Activated CD4-positive, alpha-beta T cell treated with anti-CD3 and anti-CD28 coated beads for 48 hours (primary cell): ENCODE data around the gene NR4A1.
A peak's percentile ranks its signal among the peaks of the same experiment; 100 is the strongest.

Experiments used
- DNase-seq: peaks from one replicate; pipeline ENCODE4 v3.0.0-alpha.2; 2020

NR4A1 gene

GRCh38 chr12:52043386-52044212 lies 7.6 kb upstream of the NR4A1 start:
- no peak for DNase-seq

- DNase-seq = no peak
These were observed 6.8 kb upstream of the NR4A1 start for GRCh38 chr12:52044292-52044983.

GRCh38 chr12:52045794-52046199 lies 5.4 kb upstream of the NR4A1 start:
- DNase-seq = no peak

GRCh38 chr12:52046859-52047258 lies 4.4 kb upstream of the NR4A1 start:
- DNase-seq = no peak

- no peak for DNase-seq
These were observed 2.0 kb upstream of the NR4A1 start for GRCh38 chr12:52049286-52049685.

GRCh38 chr12:52049688-52050087 lies 1.6 kb upstream of the NR4A1 start:
- DNase-seq = no peak

GRCh38 chr12:52050116-52050757 lies 1.0 kb upstream of the NR4A1 start:
- DNase-seq = no peak

GRCh38 chr12:52052468-52053186 lies 1.4 kb downstream of the NR4A1 start:
- peak; percentile 30 for DNase-seq

GRCh38 chr12:52053536-52054209 lies 2.4 kb downstream of the NR4A1 start:
- no peak for DNase-seq

GRCh38 chr12:52054231-52054832 lies 3.1 kb downstream of the NR4A1 start:
- no peak for DNase-seq

GRCh38 chr12:52054833-52055730 lies 3.8 kb downstream of the NR4A1 start:
- DNase-seq = no peak

- DNase-seq = no peak
These were observed 4.8 kb downstream of the NR4A1 start for GRCh38 chr12:52055731-52056711.

- no peak for DNase-seq
These were observed 5.8 kb downstream of the NR4A1 start for GRCh38 chr12:52056801-52057637.

GRCh38 chr12:52057638-52058576 lies 6.7 kb downstream of the NR4A1 start:
- DNase-seq = no peak

- no peak for DNase-seq
These were observed 7.6 kb downstream of the NR4A1 start for GRCh38 chr12:52058631-52059361.

GRCh38 chr12:52059582-52060497 lies 8.6 kb downstream of the NR4A1 start:
- DNase-seq = no peak
